Pons (tissue), 1 donor: ENCODE data around the gene TMEM61.

Experiments used
- DNase-seq: peaks from one replicate; pipeline ENCODE4 v3.0.0-alpha.2; 2016; ENCODE audit warnings: low spot score

Gene TMEM61

DNA sequence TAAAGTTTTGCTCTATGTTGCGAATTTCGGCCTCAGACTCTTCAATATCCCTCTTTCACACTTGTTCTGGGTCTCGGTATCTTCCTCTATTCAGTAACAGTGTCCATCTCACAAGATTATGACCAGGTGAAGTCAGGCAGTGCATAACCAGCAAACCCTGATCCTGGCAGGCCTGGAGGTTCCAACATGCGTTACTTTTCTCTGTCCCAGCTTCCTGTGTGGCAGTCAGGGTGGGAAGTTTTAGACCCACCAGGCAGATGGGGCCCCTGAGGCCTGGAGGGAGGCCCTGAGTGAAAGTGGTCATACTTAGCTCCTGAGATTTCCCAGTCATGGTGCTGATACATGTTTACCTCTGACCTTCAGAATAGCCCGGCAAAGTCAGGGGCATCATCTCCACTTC is 5.1 kb downstream of the TMEM61 start:
- no peak for DNase-seq

DNA sequence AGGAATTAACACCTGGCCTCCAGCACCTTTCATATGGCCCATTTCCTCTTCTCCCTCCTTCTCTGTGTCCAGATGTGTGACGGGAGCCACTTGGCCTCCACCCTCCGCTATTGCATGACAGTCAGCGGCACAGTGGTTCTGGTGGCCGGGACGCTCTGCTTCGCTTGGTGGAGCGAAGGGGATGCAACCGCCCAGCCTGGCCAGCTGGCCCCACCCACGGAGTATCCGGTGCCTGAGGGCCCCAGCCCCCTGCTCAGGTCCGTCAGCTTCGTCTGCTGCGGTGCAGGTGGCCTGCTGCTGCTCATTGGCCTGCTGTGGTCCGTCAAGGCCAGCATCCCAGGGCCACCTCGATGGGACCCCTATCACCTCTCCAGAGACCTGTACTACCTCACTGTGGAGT is 5.6 kb downstream of the TMEM61 start:
- no peak for DNase-seq

DNA sequence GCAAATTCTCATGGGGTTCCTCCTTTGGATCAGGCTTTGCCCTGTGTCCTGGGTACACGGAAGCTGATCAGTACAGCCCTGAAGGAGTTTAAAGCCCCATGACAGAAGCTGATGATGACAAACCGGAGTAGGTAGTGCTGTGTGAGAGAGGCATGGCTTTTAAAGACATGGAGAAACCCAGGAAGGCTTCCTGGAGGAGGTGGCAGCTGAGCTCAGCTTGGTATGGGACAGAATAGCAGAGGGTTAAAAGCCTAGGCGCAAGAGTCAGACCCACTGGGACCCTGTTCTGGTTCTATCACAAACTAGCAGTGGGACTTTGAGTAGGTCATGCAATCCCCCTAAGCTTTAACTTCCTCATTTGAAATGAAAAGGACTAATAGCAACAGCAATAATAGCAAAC is 6.1 kb downstream of the TMEM61 start:
- no peak for DNase-seq

DNA sequence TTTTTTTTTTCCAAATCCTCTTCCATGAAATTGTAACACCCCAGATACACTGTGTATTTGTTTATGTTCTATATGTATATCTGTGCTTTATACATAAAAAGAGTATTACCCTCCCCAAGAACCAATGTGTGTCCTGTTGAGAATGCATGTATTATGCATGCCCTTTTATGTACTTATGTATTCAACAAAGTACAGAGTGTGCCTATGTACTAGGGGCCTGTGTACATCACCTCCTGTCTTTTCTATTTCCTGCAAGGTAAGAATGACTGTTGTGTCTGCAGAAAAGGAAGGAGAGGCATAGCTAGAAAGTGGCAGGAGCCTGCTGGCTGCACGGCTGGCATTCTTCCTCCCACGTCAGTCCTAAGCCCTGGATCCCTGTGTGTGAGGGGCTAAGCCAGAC is 7.0 kb downstream of the TMEM61 start:
- no peak for DNase-seq

DNA sequence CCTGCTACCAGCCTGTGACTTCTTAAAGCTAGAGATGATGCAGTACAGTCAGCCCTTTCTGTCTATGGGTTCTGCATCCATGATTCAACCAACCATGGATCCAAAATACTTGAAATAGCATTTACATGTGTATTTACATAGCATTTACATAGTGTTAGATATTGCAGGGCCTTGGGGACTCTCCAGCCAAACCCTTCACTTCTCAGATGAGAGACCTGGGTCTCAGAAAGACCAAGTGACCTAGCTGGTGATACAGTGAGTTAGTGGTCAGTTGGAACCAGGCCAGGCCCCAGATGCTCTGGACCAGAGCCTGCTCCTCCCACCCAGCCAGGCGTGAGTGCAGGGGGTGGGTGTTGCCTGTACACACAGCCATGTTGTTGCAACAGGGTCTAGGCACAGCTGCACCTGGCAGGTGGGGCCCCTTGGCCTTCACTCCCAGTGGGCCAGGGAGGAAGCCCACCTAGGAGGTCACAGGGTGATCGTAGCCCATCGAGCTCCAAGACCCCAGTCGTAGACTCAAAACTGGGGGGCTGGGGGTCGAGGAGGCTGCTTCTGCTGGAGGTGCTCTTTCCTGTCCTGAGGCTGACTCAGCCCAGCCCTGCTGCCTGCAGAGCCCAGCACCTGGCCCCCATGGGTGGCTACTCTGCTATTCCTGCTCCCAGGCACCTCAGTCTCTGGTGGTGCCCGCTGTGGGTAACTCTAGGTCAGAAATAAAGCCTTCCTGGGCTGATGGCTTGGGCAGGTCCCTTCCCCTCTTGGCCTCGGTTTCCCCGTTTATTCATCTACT is 7.7 kb downstream of the TMEM61 start:
- DNase-seq = no peak

DNA sequence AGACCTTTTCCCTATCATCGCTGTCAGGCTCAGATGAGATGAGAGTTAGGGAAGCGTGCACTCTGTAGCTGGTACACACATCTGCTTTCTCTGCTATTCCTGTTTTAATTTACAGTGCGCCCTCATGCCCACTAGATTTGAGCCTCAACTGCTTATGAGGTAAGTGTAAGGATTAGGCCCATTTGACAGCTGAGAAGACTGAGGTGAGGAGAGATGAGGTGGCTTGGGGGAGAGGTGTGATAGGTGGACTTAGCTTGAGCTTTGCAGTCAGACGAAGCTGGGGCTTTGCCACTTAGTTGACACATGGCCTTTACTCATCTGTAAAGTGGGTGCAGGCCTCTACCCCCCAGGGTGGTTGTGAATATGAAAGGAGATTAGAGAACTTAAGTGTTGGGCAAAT is 8.5 kb downstream of the TMEM61 start:
- DNase-seq = no peak

DNA sequence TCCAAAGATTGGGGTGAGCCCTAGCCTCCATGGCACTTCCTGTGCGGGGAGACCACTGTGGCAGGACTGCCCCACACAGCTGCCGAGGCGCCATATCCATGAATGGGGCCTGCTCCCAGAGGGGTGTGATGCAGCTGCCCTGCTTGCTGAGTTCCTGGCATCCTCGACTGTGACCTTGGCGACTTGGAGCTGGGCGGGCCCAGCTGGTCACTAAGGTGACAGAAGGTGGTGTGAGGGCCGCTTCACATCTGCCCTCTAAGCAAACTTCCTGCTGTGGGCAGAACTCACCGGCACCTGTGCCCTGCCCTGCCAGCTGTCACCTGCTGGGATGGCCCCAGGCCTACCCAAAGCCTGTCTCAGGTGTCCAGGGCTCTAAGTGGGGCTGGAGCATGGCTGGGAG is 9.0 kb downstream of the TMEM61 start:
- no peak for DNase-seq

DNA sequence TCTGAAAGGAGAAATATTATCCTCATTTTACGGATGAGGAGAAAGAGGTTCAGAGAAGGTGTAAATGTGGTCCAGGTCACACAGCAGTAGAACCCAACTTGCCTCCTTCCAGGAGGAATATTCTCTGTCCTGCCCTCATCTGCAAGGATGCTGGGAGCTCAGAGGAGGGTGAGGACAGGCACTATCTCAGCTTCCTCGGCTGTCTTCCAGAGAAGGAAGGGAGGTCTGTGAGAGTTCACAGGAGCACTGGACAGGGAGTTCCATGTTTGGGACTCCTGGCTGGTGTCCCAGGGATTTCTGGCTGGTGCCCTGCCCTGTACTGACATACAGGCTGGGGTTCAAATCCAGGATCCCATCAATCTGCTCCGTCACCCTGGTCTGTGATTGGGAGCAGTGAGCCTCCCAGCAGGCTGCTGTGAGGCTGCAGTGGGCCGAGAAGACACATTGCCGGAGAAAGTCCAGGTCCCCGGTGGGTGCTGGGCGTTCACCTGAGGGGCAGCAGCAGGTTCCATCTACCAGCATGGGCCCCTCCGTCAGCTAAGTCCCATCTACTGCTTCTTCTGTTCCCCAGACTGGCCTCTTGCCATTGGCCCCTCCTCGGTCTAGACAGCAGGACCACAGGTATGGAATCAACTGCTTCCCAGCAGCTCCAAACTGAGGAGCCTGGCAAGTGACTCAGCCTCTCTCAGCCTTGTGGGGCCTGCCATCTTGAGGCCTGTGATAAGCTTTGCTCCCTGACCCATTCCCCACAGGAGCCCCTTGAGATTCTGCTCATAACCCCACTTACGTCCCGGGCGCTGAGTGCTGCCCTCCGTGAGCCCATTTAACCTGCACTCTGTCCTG is 9.8 kb downstream of the TMEM61 start:
- no peak for DNase-seq

DNA sequence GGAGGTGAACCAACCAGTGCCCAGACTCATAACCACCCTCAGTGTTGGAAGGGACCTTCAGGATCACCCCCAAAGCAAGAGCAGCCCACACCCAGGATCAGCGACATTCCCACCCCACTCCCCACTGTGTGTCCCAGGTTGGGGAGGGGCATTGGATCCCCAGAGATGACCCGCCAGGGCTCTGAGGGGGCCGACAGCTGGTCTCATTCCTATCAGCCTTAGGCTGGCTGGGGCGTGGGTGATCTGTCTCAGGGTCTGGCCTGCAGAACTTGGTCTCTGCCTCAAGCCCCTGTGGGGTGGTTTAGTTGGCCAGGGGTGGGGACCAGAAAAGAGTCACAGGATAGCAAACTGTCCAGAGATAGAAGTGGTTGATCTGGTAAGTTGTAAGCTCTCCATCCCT is 10.5 kb downstream of the TMEM61 start:
- no peak for DNase-seq

DNA sequence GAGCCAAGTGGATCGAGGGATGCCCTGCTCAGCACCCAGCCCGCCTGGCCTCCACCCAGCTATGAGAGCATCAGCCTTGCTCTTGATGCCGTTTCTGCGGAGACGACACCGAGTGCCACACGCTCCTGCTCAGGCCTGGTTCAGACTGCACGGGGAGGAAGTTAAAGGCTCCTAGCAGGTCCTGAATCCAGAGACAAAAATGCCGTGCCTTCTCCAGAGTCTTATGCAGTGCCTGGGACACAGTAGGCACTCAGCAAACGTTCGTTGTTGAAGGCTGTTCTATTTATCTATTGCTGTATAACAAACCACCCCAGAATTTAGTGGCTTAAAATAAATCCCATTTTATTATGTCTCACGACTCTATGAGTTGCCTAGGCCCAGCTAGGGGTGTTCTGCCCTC is 11.5 kb downstream of the TMEM61 start:
- DNase-seq = no peak

DNA sequence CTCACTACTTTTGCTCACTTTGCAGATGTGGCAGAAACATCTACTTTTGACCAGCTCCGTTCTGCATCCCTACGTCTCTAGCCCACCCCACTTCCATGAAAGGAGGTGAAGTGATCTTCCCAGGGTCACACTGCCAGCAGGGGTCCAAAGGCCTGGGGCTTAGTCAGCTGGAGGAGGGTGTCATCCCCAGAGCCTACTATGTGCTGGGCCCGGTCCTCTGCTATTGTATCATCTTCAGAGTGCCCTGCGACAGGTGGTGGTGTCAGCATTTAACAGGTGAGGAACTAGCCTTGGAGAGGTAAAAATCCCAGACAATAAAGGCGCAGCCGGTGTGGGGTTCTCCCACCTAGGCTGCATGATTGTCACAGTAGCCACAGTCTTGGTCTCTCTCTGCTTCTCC is 12.7 kb downstream of the TMEM61 start:
- no peak for DNase-seq

DNA sequence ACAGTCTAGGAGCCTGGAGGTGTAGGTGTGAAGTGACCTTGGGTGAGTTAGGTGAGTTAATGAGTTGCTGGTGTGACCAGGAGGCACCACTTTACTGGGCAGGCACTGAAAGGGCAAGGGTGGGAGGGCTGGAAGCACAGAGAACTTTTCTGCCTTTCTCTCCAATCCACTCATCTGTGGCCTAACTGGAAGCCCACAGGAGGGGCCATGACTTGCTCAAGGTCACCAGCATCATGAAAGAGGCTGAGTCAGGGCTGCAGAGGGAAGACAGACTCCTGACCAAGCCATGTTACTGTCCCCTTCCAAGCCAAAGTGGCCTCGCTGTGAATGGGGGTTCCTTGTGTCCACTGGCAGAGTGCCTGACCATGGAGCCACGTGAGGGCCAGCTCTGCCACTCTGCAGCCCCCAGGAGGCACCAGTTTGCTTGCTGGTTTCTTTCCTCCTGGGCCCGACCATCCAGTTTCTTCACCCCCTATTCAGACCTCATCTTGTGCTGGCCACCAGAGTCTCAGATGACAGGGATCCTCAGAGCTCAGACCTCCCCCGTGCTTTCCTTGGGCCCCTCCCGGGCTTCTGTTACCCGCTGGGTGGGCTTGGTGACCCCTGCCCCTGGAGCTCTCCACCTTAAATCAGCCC is 14.0 kb downstream of the TMEM61 start:
- DNase-seq = no peak

DNA sequence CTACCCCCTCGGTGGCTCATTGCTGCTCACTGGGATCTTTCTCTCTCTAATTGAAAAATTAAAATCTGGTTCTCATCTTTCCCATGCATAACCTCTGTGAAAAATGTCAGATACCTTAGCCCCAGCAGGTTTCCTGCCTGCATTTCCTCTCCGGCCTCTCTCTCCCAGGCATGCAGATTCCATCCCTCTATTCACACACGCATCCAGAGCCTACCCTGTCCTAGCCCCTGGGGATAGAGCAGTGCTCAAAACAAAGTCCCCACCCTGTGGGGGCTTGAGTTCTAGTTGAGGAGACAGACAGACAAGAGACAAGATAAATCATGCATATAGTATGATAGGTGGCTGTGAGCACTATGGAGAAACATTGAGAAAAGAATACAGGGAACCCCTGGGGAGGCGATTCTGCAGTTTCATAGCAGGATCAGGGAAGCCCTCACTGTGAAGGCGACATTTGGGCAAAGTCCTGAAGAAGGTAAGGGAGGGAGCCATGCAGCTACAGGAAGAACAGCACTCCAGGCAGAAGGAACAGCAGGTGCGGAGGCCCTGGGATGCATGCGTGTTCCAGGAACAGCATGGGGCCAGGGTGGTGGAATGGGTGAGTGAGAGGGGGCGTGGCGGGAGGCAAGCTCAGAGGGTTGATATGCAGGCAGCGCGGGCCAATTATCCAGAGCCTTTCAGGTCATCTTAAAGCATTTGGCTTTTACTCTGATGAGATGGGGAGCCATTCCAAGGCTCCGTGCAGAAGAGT is 14.8 kb downstream of the TMEM61 start:
- no peak for DNase-seq

DNA sequence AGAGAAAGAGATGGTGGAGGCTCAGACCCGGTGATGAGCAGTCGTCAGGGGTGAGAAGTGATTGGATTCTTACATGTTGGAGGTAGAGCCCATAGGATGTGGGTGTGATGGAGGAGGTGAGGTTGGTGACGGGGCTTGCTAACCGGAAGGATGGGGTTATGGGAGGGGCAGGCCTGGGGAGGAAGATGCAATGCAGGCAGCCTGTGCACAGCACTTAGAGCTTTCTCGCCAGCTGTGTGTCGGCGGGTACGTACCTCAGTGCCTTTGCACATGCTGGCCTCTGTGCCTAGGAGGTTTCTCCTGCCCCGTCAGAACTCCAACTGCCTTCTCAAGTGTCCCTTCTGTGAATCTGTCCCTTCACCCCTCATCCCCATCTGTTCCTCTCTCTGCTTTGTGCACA is 15.4 kb downstream of the TMEM61 start:
- DNase-seq = no peak

DNA sequence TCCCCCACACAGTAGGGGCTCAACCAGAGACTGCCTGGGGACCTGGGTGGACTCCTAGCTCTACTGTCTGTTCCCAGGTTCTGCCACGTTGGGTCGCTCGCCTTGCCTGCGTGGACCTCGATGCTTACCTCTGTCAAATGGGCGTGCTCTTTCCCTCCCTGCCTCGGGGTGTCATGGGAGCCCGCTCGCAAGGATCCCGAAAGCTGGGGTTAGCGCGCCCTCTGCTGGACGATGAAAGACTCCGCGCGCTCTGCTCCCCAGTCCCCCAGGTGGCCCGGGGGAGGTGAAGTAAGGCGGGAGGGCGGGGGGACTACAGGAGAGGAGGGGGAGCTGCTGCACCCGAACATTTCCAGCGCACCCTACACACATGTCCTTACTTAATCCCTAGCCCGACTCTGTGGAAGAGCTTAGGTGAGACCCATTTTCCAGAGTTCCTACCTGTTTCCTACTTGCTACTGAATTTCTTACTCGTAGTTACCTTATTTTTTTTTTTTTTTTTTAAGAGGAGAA is 16.0 kb downstream of the TMEM61 start:
- peak; percentile 45 for DNase-seq

DNA sequence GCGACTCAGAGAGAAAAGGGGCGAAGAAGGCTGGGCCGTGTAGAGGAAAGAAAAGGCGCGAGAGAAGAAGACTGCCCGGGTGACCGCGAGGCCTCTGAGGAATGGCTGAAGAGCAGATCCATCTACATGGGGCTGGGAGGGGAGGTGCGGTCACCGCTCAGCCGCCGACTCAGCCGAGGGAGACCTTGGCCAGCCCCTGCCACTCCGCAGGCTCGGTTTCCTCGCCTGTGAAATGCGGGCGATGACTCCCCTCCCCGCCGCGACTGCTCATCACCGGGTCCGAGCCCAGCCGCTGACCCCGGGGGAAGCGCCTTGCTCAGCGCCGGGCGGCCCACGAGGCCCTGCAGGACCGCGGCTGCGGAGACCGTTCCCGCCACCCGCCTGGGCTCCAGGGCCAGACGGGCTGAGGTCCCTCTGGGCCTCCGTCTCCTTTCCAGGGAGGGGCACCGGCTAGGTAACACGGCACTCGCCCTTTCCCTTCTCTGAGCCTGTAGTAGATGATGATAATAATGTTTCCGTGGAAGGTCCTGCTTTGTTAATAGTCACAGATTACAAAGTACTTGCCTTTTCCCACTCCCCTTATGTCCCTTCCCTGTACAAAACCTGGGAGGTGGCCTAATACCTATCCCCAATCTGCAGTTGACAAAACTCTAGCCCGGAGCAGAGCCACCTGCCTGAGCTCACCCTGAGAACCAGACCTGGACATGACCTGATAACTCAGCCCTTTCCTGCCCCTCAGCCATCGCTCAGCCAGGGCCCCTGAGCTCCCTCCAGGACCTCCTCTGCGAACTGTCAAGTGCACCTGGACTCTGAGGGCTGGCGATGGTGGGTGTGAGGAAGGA is 16.7 kb downstream of the TMEM61 start:
- no peak for DNase-seq

DNA sequence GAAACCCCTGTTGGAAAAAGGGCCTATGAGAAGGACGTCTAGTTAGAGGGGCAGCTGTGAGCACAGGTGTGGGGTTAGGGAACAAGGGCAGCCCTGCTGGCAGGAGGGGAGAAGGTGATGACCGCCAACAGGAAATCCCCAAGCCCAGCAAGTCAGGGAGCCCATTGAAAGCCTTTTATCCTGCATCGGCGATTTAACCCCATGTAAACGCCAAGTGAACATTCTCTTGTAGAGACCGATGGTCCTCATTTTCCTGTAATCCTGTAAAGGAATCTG is 17.2 kb downstream of the TMEM61 start:
- no peak for DNase-seq

DNA sequence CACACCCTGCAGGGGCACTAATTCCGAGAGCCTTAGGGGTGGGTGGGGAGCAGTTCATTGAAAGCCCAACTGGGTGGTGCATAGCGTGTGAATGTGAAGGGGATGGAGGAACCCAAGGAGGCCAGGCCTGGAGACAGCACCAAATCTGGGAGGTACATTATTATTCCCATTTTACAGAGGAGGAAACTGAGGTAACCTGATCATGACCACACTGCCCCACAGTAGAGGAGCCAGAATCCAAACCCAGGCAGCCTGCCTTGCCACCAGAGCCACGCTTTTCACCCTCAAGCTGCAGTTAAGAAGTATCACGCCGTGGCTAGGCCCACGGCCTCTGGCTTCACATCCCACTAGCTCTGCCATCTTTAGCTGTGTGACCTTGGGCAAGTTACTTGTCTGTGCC is 17.7 kb downstream of the TMEM61 start:
- DNase-seq = no peak

DNA sequence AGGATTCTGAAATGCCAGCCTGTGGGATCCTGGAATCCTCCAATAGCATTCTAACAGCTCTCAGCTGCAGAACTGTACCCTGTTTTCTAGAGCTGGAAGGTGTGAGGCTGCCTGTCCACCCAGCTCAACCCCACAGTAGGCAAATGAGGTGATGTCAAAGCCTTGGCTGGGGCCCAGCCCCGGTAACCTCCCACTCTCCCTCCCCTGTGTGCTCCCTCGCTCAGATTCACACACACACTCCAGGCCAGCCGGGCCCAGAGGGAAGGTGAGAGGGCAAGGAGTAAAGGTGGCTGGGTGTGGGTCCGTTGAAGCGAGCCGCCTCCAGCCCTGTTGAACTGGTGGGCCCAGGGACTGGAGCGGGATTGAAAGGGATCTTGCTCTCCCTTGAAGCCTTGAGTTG is 18.2 kb downstream of the TMEM61 start, which contains the start of gene BSND:
TSS of gene BSND (plus strand) at position 257 of the 400 bp plus-strand sequence. CDS start 254 bp downstream, outside the sequence.
- DNase-seq = no peak

DNA sequence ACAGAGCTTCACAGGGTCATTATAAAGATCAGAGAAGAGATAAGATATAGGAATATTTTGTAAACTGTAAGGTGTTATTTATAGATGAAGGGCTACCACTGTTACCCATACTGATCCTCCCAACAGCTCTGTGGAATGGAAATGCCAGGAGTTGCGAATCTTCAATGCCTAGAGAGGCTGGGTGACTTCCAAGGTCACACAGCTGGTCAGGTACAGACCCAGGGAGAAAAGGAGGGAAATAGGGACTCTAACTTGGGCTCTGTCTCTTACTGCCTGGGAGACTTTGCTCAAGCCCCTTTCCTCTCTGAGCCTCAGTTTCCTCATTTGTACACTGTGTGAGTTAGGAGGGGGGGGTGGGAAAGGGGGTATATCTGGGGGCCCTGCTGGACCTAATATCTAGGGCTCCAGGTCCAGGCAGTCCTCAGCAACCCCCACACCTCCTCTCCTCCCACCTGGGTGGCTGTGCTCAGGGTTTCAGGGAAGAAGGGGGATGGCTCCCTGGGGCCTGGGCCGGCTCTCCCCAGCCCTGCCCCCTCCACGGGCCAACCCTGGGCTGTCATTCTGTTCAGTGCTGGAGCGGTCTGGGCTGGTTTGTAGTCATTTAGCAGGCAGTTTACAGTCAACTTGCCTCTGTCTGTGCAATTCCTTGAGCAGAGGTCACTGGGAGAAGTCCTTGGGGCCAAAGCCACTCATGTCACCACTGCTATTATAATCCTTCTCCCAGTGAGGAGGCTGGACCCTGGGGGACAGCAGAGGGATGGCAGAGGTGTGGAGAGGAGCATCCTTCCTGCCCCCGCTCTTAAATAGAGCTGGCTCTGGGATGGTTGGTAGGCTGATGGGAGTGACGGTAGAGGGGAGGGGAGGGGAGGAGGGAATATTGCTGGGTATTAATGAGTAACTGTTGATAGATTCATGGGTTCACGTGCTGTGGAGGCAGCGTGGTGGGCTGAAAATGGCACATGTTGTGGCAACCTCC is 20.0 kb downstream of the TMEM61 start:
- no peak for DNase-seq
